HS-5 (cell line): ENCODE results near the gene SH2D7.
"Not testable (repeated sequence)": the region's sequence is repeated elsewhere in the genome, so short reads cannot be mapped to it uniquely, and the experiment has no call there.

Experiments used
- DNase-seq: peaks from one replicate; pipeline ENCODE4 v3.0.0-alpha.2; 2012; ENCODE audit warnings: low read depth

Gene SH2D7

DNA sequence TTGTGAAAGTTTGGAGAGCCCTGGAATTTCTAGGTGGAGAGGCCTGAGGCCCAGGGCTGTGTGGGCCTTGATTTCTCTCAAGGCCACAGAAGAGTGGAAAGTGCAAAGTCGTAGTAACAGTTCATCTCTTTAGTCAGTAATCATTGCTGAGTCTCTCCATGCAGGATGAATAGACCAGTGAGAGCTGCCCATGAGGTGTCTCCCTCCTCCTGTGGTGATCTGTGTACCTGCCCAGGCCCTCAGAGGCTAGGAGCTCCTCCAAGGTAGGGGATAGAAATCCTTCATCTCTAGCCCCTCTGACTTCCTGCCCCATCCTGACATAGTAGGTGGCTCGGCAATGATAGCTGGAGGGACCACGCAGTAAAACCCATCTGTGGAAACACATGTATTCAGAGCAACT lies 50.0 kb downstream of the SH2D7 start:
- no peak for DNase-seq

- DNase-seq, result no peak
Measured at GRCh38 chr15:78146425-78147154, 54.2 kb downstream of the SH2D7 start.

DNA sequence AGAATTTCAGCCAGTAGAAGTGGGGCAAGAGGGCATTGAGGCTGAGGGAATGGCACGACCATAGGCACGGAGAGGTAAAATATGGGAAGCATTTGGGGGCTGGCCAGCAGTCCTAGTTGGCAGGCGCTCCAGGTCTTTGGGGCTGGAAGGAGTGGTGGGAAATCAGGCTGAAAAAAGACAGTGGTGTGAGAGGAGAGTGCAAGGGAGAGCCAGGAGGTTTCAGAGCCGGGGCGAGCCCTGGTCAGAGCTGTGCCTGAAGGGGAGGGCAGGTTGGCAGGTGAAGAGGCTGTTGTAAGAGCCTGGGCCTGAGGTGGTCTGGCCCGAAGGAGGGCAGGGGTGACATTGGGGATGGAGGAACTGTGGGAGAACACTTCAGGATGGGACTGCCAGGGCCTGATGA lies 55.2 kb downstream of the SH2D7 start:
- no peak for DNase-seq

DNA sequence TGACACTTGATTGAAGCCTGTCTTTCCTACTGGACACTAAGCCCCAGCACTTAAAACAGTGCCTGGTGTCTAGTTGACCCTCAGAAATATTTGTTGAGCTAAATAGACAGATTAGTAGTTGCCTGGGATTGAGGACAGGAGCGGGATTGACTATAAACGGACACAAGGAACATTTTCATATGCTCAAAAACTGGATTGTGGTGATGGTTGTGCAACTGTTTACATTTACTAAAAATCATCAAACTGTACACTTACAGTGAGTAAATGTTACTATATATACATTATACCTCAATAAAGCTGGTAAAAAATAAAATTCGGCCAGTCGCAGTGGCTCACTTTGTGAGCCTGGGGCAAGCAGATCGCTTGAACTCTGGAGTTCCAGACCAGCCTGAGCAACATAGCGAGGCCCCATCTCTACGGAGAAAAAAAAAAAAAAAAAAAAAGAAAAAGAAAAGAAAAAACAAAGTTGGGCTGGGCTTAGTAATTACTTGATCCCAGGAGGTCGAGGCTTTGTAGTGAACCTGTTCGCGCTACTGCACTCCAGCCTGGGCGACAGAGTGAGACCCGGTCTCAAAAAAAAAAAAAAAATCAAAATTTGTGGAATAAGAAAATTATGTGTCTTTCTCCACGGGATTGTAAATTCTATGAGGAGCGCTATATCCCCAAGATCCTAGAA lies 56.2 kb downstream of the SH2D7 start:
- DNase-seq, result no peak

DNA sequence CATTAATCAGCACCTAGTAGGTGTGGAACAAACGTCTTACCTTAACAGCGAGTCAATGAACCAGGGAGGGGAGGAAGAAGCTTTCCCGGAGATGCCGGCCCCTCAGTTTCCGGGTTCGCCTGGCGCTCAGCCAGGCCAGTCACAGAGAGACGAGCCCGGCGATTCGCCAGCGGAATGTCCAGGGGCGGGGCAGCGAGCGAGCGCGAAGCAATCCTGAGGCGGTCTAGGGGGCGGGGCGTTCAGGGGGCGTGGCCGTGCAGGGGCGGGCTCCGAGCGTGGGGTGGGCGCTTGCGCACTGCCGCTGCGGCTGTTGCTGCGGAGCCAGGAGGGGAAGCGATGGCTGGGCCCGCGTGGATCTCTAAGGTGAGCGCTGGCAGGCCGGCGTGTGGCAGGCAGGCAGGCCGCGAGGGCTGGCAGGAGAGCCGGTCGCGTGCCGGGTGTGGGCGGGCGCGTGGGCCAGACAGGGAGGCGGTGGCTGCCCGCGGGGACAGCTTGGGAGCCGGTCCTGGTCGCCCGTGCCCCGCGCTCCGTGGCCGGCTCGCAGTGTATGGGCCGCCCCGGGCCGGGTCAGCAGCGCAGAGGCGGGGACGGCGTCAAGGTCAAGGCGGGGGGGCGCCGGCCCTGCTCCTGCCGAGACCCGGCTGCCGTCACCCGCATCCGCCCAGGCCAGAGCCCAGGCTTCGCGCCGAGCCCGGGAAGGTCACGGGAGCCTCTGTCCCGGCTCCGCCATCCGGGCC lies 56.9 kb downstream of the SH2D7 start, which contains the start of gene IDH3A:
IDH3A (plus strand) TSS at position 295 of the 737 bp plus-strand sequence; CDS start at position 337, 42 bp downstream.
- DNase-seq, result peak; percentile 79

GRCh38 chr15:78149805-78150751 lies 57.7 kb downstream of the SH2D7 start:
- no peak for DNase-seq

GRCh38 chr15:78151075-78151474 lies 58.7 kb downstream of the SH2D7 start:
- DNase-seq, result not testable (repeated sequence)
